B cell (primary cell): ENCODE measurements around the gene ANKLE1. TPM values are rescaled to one million over a fixed set of nuclear protein-coding genes. Genes with fewer than 3 reads are reported as not detected.

Source experiments
- ATAC-seq: fragments of 200-7000 bp; cut with Tn5 transposase; one replicate; pipeline ENCODE4 v1.10.0; 2021; ENCODE audit warnings: low read depth, mild to moderate bottlenecking, moderate number of reproducible peaks, moderate library complexity
- CTCF ChIA-PET: fragments of 350-600 bp; sonication (Branson Sonifier 250); formaldehyde crosslinking; loops from one replicate; lab custom pipeline; 2021; ENCODE audit warnings: antibody characterized with exemption, inconsistent platforms; lab: Charles Lee
- POLR2A ChIA-PET: fragments of 350-600 bp; sonication (Branson Sonifier 250); formaldehyde crosslinking; loops from one replicate; lab custom pipeline; 2021; ENCODE audit warnings: antibody characterized with exemption; lab: Charles Lee
- DNase-seq: peaks from one replicate; pipeline ENCODE4 v3.0.0; 2013
- H2AFZ ChIP-seq: 2 replicates; pipeline ENCODE4 v1.6.1; 2012; ENCODE audit warnings: mild to moderate bottlenecking, low read depth, low read length; ENCODE audit not compliant: insufficient read depth, poor library complexity, severe bottlenecking
- H3K27ac ChIP-seq, 2 donors: 1 replicate in 1 of 2; 2 replicates in 1 of 2; pipeline ENCODE4 v1.5.1; 2012 to 2013; ENCODE audit warnings: low read length in 2 of 2, mild to moderate bottlenecking in 2 of 2, moderate library complexity in 1 of 2
- H3K27me3 ChIP-seq, 4 experiments: fragments of 200-600 bp in 1 of 4; sonication (generic) in 1 of 4; replicated peaks in 1 of 4; 1 replicate in 2 of 4; 2 replicates in 2 of 4; pipeline versions ENCODE4 v1.6.1 to v1.7.0; 2013 to 2016; ENCODE audit warnings: low read length in 3 of 4, mild to moderate bottlenecking in 2 of 4, mixed read lengths in 1 of 4, moderate library complexity in 1 of 4; ENCODE audit not compliant: insufficient read depth in 4 of 4, control insufficient read depth in 3 of 4; ENCODE audit errors: control extremely low read depth in 1 of 4
- H3K36me3 ChIP-seq, 2 experiments: replicated peaks in 1 of 2; 1 replicate in 1 of 2; 2 replicates in 1 of 2; pipeline versions ENCODE4 v1.6.1 to v1.7.1; 2013; ENCODE audit warnings: low read length in 1 of 2; ENCODE audit not compliant: insufficient read depth in 2 of 2, control insufficient read depth in 1 of 2; ENCODE audit errors: control extremely low read depth in 1 of 2, extremely low read depth in 1 of 2
- H3K4me1 ChIP-seq, 2 donors: fragments of 200-600 bp in 1 of 2; sonication (generic) in 1 of 2; 1 replicate in 1 of 2; 2 replicates in 1 of 2; pipeline versions ENCODE4 v1.5.1 to v1.6.1; 2013 to 2017; ENCODE audit warnings: low read length in 2 of 2; ENCODE audit not compliant: control insufficient read depth in 2 of 2, insufficient read depth in 2 of 2
- H3K4me2 ChIP-seq: replicated peaks from 2 replicates; pipeline ENCODE3; 2012; ENCODE audit warnings: mild to moderate bottlenecking, low read depth, low read length; ENCODE audit not compliant: poor library complexity, severe bottlenecking
- H3K4me3 ChIP-seq, 5 experiments: fragments of 200-600 bp in 1 of 5; sonication (generic) in 1 of 5; 1 replicate in 3 of 5; 2 replicates in 2 of 5; pipeline versions ENCODE4 v1.5.1 to v1.7.0; 2011 to 2016; ENCODE audit warnings: low read length in 4 of 5, mild to moderate bottlenecking in 4 of 5, low read depth in 2 of 5, control low read depth in 1 of 5, moderate library complexity in 1 of 5; ENCODE audit not compliant: insufficient read depth in 1 of 5; ENCODE audit errors: control extremely low read depth in 1 of 5, extremely low read depth in 1 of 5
- H3K79me2 ChIP-seq: fragments of 200-600 bp; sonication (generic); one replicate; pipeline ENCODE4 v1.6.0; 2016; ENCODE audit warnings: low read length; ENCODE audit not compliant: control insufficient read depth, insufficient read depth
- H3K9ac ChIP-seq: fragments of 200-600 bp; sonication (generic); 2 replicates; pipeline ENCODE4 v1.6.1; 2017; ENCODE audit warnings: mild to moderate bottlenecking, low read length, moderate library complexity
- H3K9me3 ChIP-seq, 3 donors: one replicate each; pipeline versions ENCODE4 v1.6.1 to v1.7.1; 2013; ENCODE audit warnings: low read length in 2 of 3; ENCODE audit not compliant: control insufficient read depth in 2 of 3, insufficient read depth in 1 of 3; ENCODE audit errors: control extremely low read depth in 1 of 3
- H4K20me1 ChIP-seq: 2 replicates; pipeline ENCODE4 v1.6.0; 2012; ENCODE audit warnings: mild to moderate bottlenecking, low read length; ENCODE audit not compliant: insufficient read depth, control insufficient read depth, poor library complexity, severe bottlenecking
- H3K27ac Mint-ChIP-seq: one replicate; pipeline ENCODE4 v1.8.0; 2021; ENCODE audit warnings: mixed read lengths
- H3K27me3 Mint-ChIP-seq: one replicate; pipeline ENCODE4 v1.8.0; 2021; ENCODE audit warnings: mixed read lengths
- H3K4me1 Mint-ChIP-seq: one replicate; pipeline ENCODE4 v1.8.0; 2021; ENCODE audit warnings: mixed read lengths
- H3K4me3 Mint-ChIP-seq: one replicate; pipeline ENCODE4 v1.8.0; 2021; ENCODE audit warnings: mixed read lengths
- H3K9me3 Mint-ChIP-seq: one replicate; pipeline ENCODE4 v1.8.0; 2022; ENCODE audit warnings: mixed read lengths; ENCODE audit not compliant: insufficient read depth
- CTCF ChIP-seq: fragments of 200-600 bp; IDR thresholded peaks from one replicate; pipeline ENCODE4 v1.8.0; 2022; ENCODE audit warnings: antibody characterized with exemption, mild to moderate bottlenecking
- EZH2 ChIP-seq: IDR thresholded peaks from 2 replicates; pipeline ENCODE4 v1.6.1; 2012; ENCODE audit warnings: borderline replicate concordance, low read depth, mild to moderate bottlenecking, moderate library complexity, low read length; ENCODE audit not compliant: insufficient read depth, poor library complexity, severe bottlenecking
- WGBS: methylation state at CpG from one replicate; pipeline ENCODE4 v1.1.5; 2013; ENCODE audit warnings: missing lambda C conversion rate; ENCODE audit not compliant: insufficient coverage; 5-methylcytosine and 5-hydroxymethylcytosine counted together
- intact Hi-C: fragments of 100-400 bp; cut with micrococcal nuclease; formaldehyde crosslinking; loops from one replicate; pipeline ENCODE4 v1.10.0; 2022
- polyA plus RNA-seq: library from polyadenylated mRNA; depleted of rRNA; stranded (reverse); fragments of >200 nt; gene quantifications from 2 replicates; pipeline ENCODE4 v1.2.3, GENCODE V29; 2012
- total RNA-seq, 2 donors: library from RNA; stranded (reverse); fragments of 120-200 nt in 1 of 2; gene quantifications; 1 replicate in 1 of 2; 2 replicates in 1 of 2; pipeline versions ENCODE4 v1.2.3 to v1.2.4, GENCODE V29; 2013 to 2022

ANKLE1 gene
- total and polyA plus RNA-seq, 2 donors (not counting 1 experiment from before 2014, with no cell fraction given): 6.2 to 7.6 TPM

- no peak for TF ChIP-seq CTCF
- no peak for TF ChIP-seq EZH2
- Histone ChIP-seq H3K27me3 (no peaks in the 10 kb centered on the region), H3K79me2 (no peaks in the 10 kb centered on the region), H3K4me1 (peaks cover 5 to 21% of the 10 kb centered on the region in 2 donors), H3K9me3 (no peaks in the 10 kb centered on the region), H3K4me2 (no peak overlapping the region), H4K20me1 (no peaks in the 10 kb centered on the region), H2AFZ (no peak overlapping the region), H3K36me3 (peaks cover 0 to 13% of the 10 kb centered on the region in 2 experiments), H3K27ac (no peak overlapping the region), H3K9ac (no peak overlapping the region), H3K4me3 (no peak overlapping the region)
- ATAC-seq (no peak), DNase-seq (peak; percentile 34)
- no peaks in the 10 kb centered on the region for H3K9me3 Mint-ChIP-seq
- WGBS: 90% methylated on average over 6 of the region's 7 CpGs
- no peaks in the 10 kb centered on the region for H3K27me3 Mint-ChIP-seq
- H3K4me1 Mint-ChIP-seq: peaks cover 8% of the 10 kb centered on the region
- intact Hi-C loops: loop anchor here (2.0 to 10.0 kb wide), 3 partner anchors 449 to 569 kb away; no protein-coding TSS in a partner anchor
- H3K4me3 Mint-ChIP-seq: peak overlapping the region; percentile 32
- ChIA-PET POLR2A (interaction anchor here (1.1 kb wide), 1 partner anchor 22 kb away, joined by 12 read pairs; no protein-coding TSS in a partner anchor), CTCF (interaction anchor here (0.8 to 5.9 kb wide), 19 partner anchors 9 to 565 kb away, joined by 3 to 52 read pairs (median 4); partner anchors contain the start of genes BABAM1, MRPL34, USE1 and USHBP1)
- H3K27ac Mint-ChIP-seq: no peak overlapping the region
These were observed 1.8 kb downstream of the ANKLE1 start for GRCh38 chr19:17283504-17283996.

- ChIA-PET CTCF (interaction anchor here (2.2 kb wide), 1 partner anchor 506 kb away, joined by 8 read pairs; no protein-coding TSS in a partner anchor), POLR2A (no interaction called here)
- H3K79me2 ChIP-seq: no peaks in the 10 kb centered on the region
- H3K9me3 ChIP-seq: no peaks in the 10 kb centered on the region
- H3K9me3 Mint-ChIP-seq: no peaks in the 10 kb centered on the region
- ATAC-seq (no peak), DNase-seq (no peak)
- H3K4me1 Mint-ChIP-seq: peaks cover 10% of the 10 kb centered on the region
- H3K27ac ChIP-seq: no peak overlapping the region
- H3K9ac ChIP-seq: no peak overlapping the region
- no peaks in the 10 kb centered on the region for H3K27me3 ChIP-seq
- H4K20me1 ChIP-seq: no peaks in the 10 kb centered on the region
- no peak overlapping the region for H3K4me3 ChIP-seq
- TF ChIP-seq CTCF (no peak), EZH2 (no peak)
- H3K4me3 Mint-ChIP-seq: no peak overlapping the region
- H3K4me2 ChIP-seq: no peak overlapping the region
- peaks cover 0 to 5% of the 10 kb centered on the region in 2 experiments for H3K36me3 ChIP-seq
- H2AFZ ChIP-seq: no peak overlapping the region
- peaks cover 5 to 24% of the 10 kb centered on the region in 2 donors for H3K4me1 ChIP-seq
- intact Hi-C loops: loop anchor here (10.0 kb wide), 1 partner anchor 451 kb away; no protein-coding TSS in a partner anchor
- no peak overlapping the region for H3K27ac Mint-ChIP-seq
- H3K27me3 Mint-ChIP-seq: no peaks in the 10 kb centered on the region
- WGBS: 98% methylated on average over 15 of the region's 18 CpGs
These were observed 3.9 kb downstream of the ANKLE1 start for GRCh38 chr19:17285415-17286135.
